GM12875 (cell line): ENCODE results near the gene SGMS2.

ENCODE experiments used
- H3K4me3 ChIP-seq: one replicate; pipeline ENCODE4 v1.5.1; 2011; ENCODE audit warnings: low read depth, low read length, control low read depth
- TF ChIP-seq, protein P1 (sequence below): IDR thresholded peaks from 2 replicates; pipeline ENCODE4 v1.5.1; 2011; ENCODE audit warnings: low read depth, mild to moderate bottlenecking, control low read depth, inconsistent platforms, low read length, moderate library complexity, borderline replicate concordance; ENCODE audit not compliant: insufficient read depth

Gene SGMS2

DNA sequence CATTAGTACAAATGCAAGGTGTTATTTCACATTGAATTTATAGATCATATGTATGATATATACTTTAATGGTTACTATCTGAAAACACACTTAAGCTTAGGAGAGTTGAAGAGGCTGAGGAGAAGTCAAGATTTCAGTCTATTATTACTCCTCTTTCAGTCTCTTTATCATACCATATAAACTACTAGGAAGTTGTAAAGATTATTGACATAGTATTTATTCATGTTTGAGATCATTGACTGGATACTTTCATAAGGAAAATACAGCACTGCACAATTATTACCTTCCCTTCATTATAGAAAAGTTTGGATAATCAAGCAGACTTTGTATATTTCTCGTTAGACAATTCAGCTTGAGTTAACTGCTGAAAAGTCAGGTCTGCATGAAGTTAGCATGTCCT lies 10.0 kb upstream of the SGMS2 start:
- H3K4me3 ChIP-seq = no peak overlapping the region
- TF ChIP-seq, protein P1, sequence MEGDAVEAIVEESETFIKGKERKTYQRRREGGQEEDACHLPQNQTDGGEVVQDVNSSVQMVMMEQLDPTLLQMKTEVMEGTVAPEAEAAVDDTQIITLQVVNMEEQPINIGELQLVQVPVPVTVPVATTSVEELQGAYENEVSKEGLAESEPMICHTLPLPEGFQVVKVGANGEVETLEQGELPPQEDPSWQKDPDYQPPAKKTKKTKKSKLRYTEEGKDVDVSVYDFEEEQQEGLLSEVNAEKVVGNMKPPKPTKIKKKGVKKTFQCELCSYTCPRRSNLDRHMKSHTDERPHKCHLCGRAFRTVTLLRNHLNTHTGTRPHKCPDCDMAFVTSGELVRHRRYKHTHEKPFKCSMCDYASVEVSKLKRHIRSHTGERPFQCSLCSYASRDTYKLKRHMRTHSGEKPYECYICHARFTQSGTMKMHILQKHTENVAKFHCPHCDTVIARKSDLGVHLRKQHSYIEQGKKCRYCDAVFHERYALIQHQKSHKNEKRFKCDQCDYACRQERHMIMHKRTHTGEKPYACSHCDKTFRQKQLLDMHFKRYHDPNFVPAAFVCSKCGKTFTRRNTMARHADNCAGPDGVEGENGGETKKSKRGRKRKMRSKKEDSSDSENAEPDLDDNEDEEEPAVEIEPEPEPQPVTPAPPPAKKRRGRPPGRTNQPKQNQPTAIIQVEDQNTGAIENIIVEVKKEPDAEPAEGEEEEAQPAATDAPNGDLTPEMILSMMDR = no peak

DNA sequence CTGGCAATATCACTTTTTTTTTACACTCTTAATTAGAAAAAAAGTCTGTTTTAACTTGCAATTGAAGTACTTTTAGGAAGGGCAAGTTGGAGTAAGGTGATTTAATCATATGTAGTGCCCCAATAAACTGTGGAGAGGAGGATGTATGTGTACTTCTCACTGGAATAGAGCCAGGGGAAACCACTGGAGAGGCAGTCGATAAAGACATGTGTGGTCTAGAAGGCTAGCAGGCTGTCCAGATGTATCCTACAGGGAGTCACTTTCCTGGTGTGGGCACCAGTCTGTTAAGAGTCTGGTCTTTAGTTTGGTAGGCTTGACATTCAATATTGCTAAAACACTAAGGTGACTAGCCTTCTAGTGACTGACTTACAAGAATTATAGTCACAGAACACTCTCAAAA lies 9.6 kb upstream of the SGMS2 start:
- TF ChIP-seq, protein P1 = no peak

DNA sequence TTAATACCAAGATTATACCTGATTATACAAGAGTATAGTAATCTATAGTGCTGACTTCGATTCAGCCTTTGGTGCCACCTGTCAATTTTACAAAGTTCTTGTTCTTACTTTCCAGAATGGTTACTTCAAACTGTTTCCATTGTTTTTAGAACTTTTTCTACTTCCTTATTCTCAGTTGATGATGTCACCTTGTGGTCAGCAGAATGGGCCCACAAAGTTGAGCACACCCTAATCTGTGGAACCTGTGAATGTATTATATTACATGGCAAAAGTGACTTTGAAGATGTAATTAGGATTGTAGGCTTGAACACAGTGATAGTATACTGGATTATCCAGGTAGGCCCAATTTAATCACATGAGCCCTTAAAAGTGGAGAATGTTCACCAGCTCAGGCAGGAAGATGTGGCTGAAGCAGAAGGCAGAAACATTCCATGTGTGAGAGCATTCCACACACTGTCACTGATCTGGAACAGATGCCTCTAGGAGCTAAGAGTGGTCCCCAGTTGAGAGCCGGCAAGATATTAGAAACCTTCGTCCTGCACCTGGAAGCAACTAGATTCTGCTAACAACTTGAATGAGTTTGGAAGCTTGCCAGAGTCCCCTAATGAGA lies 6.3 kb upstream of the SGMS2 start:
- TF ChIP-seq, protein P1 = no peak

More for the DNA sequence above, 9.6 kb upstream of the SGMS2 start:
- H3K4me3 ChIP-seq = no peak overlapping the region

DNA sequence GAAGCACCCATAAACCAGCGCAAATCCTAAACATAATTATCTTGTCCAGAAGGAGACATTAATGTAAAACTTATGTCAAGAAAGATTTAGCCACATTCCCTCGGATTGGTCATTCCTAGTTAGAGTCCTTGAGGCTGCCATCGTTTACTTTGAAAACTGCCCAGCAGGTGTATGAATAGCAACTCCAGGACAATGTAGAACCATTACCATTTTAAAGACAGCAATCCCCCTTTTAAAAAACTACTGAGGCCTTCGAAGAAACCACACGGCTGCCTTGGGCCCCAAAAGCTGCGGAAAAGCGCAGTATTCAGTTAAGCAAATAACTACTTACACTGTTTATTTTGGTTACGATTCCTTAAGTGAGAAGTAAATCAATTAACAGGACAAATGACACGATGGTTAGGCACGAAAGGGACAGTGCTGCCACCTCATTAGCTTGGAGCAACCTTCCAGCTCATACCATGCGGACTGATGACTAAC lies 822 bp upstream of the SGMS2 start:
- H3K4me3 ChIP-seq = no peak overlapping the region
- TF ChIP-seq, protein P1 = no peak

More for the DNA sequence above, 6.3 kb upstream of the SGMS2 start:
- H3K4me3 ChIP-seq = no peak overlapping the region

DNA sequence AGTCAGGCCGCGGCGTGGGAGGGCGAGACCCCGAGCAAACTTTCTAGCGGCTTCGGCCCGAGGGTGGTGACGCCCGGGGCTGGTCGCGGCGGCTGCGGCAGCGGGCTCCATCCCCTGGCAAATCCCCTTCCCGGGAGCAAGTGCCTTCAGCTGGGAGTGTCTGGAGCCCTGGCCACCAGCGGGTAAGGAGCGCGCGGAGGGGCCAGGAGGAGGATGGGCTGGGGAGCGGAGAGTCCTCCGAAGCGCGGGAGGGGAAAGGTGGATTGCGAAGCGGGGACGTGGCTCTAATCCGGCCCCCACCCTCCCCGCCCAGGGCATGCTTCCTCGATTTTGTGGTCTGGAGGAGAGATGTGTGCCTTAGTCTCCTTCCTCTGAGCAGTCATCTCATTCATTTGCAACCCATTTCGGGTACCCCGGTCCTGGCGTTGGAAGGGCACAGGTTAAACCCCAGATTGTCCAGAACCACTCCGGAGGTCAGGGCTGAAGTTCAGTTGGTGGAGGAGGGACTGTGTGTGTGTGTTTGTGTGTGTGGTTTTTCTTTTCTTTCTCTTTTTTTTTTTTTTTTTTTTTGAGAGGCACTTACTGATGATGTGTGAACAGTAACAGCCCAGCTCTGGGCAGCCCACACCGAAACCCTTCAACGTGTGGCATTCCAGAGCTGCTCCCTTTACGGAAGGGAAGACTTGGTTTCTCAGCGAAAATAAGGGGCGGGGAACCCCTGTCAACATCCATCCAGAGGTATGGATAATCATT lies 516 bp downstream of the SGMS2 start:
- TF ChIP-seq, protein P1 = no peak
- no peak overlapping the region for H3K4me3 ChIP-seq

DNA sequence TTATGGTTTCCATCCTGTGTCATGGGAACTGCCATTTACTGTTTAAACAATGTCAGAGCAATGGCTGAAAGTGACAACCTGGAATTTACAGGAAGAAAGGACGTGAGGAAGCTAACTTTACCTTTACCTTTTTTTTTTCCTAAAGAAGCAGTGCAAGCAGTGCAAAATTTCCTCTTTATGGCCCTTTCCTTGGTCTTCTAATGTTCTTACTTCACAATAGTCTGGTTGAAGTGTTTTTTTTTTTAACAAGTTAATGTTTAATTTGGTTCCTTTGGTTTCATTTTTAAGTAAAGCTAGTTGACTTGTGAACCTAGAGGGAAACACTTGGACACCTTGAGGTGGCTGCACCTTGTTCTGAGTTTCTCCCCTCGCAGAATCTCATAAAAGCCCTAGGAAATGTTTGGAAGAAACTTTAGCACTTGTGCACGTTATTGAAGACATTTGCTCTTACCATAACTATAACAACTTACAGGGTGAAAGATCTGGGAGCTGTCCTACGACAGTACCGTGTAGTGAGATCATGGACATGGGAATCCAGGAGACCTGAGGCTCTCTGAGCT lies 1.8 kb downstream of the SGMS2 start:
- no peak overlapping the region for H3K4me3 ChIP-seq
- TF ChIP-seq, protein P1 = no peak
